ENCODE data around the gene RAB10. TPM values are rescaled to one million over a fixed set of nuclear protein-coding genes. Genes with fewer than 3 reads are reported as not detected.

The RAB10 gene
- total and polyA plus RNA-seq, 2 of the 4 experiments (the other 2 are of a cell fraction) = 30.1 to 77.1 TPM

- BruUV-seq (replicated peaks) = no TSS peak
- no peak overlapping the region for H3K14ac ChIP-seq (replicated peaks; ENCODE audit: low read depth, low read length)
- H2BK5ac ChIP-seq (ENCODE audit: low read depth, low read length, poor library complexity, severe bottlenecking) = no peak overlapping the region
- H3K23ac ChIP-seq (ENCODE audit: low read depth, low read length) = no peak overlapping the region
- H3K27ac ChIP-seq (ENCODE audit: insufficient read depth, low read length) = no peak overlapping the region
- no peaks in the 10 kb centered on the region for H4K20me1 ChIP-seq (ENCODE audit: insufficient read depth, low read length)
- 83% methylated on average over 3 of the region's 9 CpGs; no CpG with 5 or more reads in 1 of the 2 experiments for WGBS, 2 experiments (ENCODE audit: extremely low coverage in 2 of 2, insufficient read length in 1 of 2)
- ATAC-seq (ENCODE audit: low read depth) = no peak
- H3K4me2 ChIP-seq (ENCODE audit: low read depth, low read length) = no peak overlapping the region
- peaks cover 52% of the 10 kb centered on the region for H3K27me3 ChIP-seq (ENCODE audit: control insufficient read depth, insufficient read depth, low read length)
- H3K4ac ChIP-seq (ENCODE audit: low read depth, low read length) = no peak overlapping the region
- no peaks in the 10 kb centered on the region for H3K79me1 ChIP-seq (ENCODE audit: low read depth in 1 of 2, low read length in 2 of 2)
- H3K18ac ChIP-seq (ENCODE audit: low read depth, low read length) = no peak overlapping the region
- H3K9me3 ChIP-seq (ENCODE audit: control insufficient read depth, insufficient read depth, low read length) = no peaks in the 10 kb centered on the region; the same call in 1 of the 2 replicates
- intact Hi-C loops (cut with micrococcal nuclease) = no loop called here
- no peaks in the 10 kb centered on the region for H3K36me3 ChIP-seq (ENCODE audit: control insufficient read depth, insufficient read depth, low read length)
- no peak overlapping the region for H4K8ac ChIP-seq (ENCODE audit: low read depth in 2 of 2, low read length in 2 of 2)
- H2BK120ac ChIP-seq (ENCODE audit: low read depth, low read length) = no peak overlapping the region
- no peaks in the 10 kb centered on the region for H3K9me1 ChIP-seq (ENCODE audit: insufficient read depth, low read length)
- POLR2A ChIA-PET (ENCODE audit: unreplicated experiment) = no interaction called here
- H3K4me3 ChIP-seq (ENCODE audit: insufficient read depth, low read depth, low read length) = no peak overlapping the region
- H2AFZ ChIP-seq (replicated peaks; ENCODE audit: low read length, poor library complexity) = no peak overlapping the region
- H2BK15ac ChIP-seq (ENCODE audit: low read depth, low read length) = no peak overlapping the region
- no peak overlapping the region for H2AK9ac ChIP-seq (replicated peaks; ENCODE audit: low read depth, low read length, poor library complexity)
- no peak overlapping the region for H2AK5ac ChIP-seq (ENCODE audit: low read depth, low read length)
- dilution Hi-C loops (cut with HindIII; ENCODE audit: low sequenced_read_pairs, unreplicated experiment) = no loop called here
- H3K4me1 ChIP-seq (ENCODE audit: control insufficient read depth, insufficient read depth, low read length) = no peaks in the 10 kb centered on the region
- H3K9ac ChIP-seq (ENCODE audit: low read depth, low read length) = no peak overlapping the region
- no peak for DNase-seq
- H4K91ac ChIP-seq (ENCODE audit: insufficient read depth, low read depth, low read length) = no peak overlapping the region
- no peak overlapping the region for H4K5ac ChIP-seq (ENCODE audit: low read depth, low read length)
- no peak overlapping the region for H2BK20ac ChIP-seq (ENCODE audit: low read depth, low read length)
- TF ChIP-seq MXI1 (IDR thresholded peaks at IDR 0.05; ENCODE audit: borderline replicate concordance, low read depth, low read length) = no peak
- no peak for TF ChIP-seq MAZ (IDR thresholded peaks at IDR 0.05; ENCODE audit: borderline replicate concordance, low read depth, low read length)
- TF ChIP-seq FOS (IDR thresholded peaks at IDR 0.05; ENCODE audit: low read depth, low read length) = no peak
- no peak for TF ChIP-seq CHD1 (IDR thresholded peaks at IDR 0.05; ENCODE audit: low read depth, low read length)
- no peak for TF ChIP-seq CEBPB (IDR thresholded peaks at IDR 0.05; ENCODE audit: low read depth, low read length)
- CTCF ChIA-PET = no interaction called here
- no peak overlapping the region for H3K56ac ChIP-seq (ENCODE audit: extremely low read depth, insufficient read depth, low read length)
- in situ Hi-C loops (cut with MboI; ENCODE audit: low sequenced_read_pairs) = no loop called here
These were observed 136.9 kb downstream of the RAB10 start for GRCh38 chr2:26170795-26171194.
